K562 (cell line): ENCODE results near the gene TMEM132E.

Source experiments
- EGR1 ChIP-seq: fragments of 450-650 bp; conservative IDR thresholded peaks from 2 replicates; pipeline ENCODE4 v1.6.1; 2017; ENCODE audit warnings: mild to moderate bottlenecking
- HNRNPH1 ChIP-seq: fragments of 200-400 bp; formaldehyde crosslinking; optimal IDR thresholded peaks from 2 replicates; pipeline ENCODE3; 2017; ENCODE audit warnings: low read depth, mild to moderate bottlenecking, low read length, moderate library complexity
- NR3C1 ChIP-seq: sonication (generic); formaldehyde crosslinking; IDR thresholded peaks from 2 replicates; pipeline ENCODE4 v1.8.1; 2022; ENCODE audit warnings: missing genetic modification reagents
- POLR2G ChIP-seq: fragments of 200-400 bp; formaldehyde crosslinking; IDR thresholded peaks from 2 replicates; pipeline ENCODE4 v1.6.1; 2017; ENCODE audit warnings: low read depth, mild to moderate bottlenecking, antibody characterized with exemption, low read length, moderate library complexity
- TBP ChIP-seq: optimal IDR thresholded peaks from 2 replicates; pipeline ENCODE3; 2011; ENCODE audit warnings: low read depth, low read length, improper control_type of control experiment
- TF ChIP-seq, protein P1 (sequence below): sonication (generic); formaldehyde crosslinking; IDR thresholded peaks from 2 replicates; pipeline ENCODE4 v1.8.1; 2023; ENCODE audit warnings: missing genetic modification reagents, mild to moderate bottlenecking, borderline replicate concordance
- TF ChIP-seq, protein P2 (sequence below): fragments of 450-650 bp; IDR thresholded peaks from 2 replicates; pipeline ENCODE4 v1.6.1; 2018; ENCODE audit not compliant: partially characterized antibody
- TF ChIP-seq, protein P3 (sequence below), 3 experiments: IDR thresholded peaks in 2 of 3; conservative IDR thresholded peaks in 1 of 3; 2 replicates each; pipeline ENCODE4 v1.5.1; 2011 to 2012; ENCODE audit warnings: low read length in 3 of 3, mild to moderate bottlenecking in 3 of 3, control low read depth in 2 of 3, improper control_type of control experiment in 1 of 3, inconsistent platforms in 1 of 3, low read depth in 1 of 3, mixed read lengths in 1 of 3, moderate library complexity in 1 of 3; ENCODE audit not compliant: insufficient read depth in 2 of 3

DNA sequence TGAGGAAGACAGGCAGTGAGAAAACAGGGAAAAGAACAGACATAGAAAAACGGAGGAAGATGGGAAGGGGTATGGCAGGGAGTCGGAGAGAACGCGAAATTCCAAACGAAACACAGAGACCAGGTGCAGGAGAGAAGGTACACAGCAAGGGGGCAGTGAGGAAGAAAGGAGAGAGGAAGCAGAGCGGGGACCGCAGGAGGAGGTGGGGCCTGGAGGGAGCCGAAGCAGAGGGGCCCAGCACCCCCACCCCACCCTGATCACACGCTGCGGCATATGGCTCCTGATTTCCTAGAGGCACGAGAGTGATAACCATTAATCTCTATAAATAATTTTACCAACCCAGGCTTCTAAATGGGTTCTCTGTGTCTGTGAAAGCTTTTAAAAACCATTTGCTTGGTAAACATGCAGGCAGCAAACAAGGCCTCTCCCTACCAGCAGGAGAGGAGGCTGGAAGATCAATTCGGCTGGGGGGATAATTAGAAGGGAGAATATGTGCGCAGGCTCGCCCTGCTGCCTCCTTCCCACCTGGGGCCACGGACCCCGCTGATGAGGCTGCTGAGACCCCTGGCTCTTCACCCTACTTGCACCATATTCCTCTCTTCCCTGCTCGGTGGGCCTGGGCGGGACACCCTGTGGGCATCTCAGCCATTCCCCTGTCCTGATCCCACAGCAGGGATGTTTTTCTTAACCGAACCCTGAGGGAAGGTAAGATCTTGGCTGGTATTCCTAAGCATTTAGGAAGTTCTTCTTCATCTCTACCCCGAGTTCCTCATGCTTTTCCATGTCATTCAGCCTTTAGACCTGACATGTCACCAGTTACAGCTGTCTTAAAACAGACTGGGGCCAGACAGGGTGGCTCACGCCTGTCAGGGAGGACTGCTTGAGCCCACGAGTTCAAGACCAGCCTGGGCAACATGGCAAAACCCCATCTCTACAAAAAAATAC, 86.7 kb downstream of the TMEM132E start:
- no peak for TF ChIP-seq NR3C1 (CRISPR knock-in tag)
- no peak for TF ChIP-seq POLR2G
- TF ChIP-seq, protein P1, sequence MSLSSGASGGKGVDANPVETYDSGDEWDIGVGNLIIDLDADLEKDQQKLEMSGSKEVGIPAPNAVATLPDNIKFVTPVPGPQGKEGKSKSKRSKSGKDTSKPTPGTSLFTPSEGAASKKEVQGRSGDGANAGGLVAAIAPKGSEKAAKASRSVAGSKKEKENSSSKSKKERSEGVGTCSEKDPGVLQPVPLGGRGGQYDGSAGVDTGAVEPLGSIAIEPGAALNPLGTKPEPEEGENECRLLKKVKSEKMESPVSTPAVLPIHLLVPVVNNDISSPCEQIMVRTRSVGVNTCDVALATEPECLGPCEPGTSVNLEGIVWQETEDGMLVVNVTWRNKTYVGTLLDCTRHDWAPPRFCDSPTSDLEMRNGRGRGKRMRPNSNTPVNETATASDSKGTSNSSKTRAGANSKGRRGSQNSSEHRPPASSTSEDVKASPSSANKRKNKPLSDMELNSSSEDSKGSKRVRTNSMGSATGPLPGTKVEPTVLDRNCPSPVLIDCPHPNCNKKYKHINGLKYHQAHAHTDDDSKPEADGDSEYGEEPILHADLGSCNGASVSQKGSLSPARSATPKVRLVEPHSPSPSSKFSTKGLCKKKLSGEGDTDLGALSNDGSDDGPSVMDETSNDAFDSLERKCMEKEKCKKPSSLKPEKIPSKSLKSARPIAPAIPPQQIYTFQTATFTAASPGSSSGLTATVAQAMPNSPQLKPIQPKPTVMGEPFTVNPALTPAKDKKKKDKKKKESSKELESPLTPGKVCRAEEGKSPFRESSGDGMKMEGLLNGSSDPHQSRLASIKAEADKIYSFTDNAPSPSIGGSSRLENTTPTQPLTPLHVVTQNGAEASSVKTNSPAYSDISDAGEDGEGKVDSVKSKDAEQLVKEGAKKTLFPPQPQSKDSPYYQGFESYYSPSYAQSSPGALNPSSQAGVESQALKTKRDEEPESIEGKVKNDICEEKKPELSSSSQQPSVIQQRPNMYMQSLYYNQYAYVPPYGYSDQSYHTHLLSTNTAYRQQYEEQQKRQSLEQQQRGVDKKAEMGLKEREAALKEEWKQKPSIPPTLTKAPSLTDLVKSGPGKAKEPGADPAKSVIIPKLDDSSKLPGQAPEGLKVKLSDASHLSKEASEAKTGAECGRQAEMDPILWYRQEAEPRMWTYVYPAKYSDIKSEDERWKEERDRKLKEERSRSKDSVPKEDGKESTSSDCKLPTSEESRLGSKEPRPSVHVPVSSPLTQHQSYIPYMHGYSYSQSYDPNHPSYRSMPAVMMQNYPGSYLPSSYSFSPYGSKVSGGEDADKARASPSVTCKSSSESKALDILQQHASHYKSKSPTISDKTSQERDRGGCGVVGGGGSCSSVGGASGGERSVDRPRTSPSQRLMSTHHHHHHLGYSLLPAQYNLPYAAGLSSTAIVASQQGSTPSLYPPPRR (CRISPR knock-in tag) = no peak
- TF ChIP-seq, protein P2, sequence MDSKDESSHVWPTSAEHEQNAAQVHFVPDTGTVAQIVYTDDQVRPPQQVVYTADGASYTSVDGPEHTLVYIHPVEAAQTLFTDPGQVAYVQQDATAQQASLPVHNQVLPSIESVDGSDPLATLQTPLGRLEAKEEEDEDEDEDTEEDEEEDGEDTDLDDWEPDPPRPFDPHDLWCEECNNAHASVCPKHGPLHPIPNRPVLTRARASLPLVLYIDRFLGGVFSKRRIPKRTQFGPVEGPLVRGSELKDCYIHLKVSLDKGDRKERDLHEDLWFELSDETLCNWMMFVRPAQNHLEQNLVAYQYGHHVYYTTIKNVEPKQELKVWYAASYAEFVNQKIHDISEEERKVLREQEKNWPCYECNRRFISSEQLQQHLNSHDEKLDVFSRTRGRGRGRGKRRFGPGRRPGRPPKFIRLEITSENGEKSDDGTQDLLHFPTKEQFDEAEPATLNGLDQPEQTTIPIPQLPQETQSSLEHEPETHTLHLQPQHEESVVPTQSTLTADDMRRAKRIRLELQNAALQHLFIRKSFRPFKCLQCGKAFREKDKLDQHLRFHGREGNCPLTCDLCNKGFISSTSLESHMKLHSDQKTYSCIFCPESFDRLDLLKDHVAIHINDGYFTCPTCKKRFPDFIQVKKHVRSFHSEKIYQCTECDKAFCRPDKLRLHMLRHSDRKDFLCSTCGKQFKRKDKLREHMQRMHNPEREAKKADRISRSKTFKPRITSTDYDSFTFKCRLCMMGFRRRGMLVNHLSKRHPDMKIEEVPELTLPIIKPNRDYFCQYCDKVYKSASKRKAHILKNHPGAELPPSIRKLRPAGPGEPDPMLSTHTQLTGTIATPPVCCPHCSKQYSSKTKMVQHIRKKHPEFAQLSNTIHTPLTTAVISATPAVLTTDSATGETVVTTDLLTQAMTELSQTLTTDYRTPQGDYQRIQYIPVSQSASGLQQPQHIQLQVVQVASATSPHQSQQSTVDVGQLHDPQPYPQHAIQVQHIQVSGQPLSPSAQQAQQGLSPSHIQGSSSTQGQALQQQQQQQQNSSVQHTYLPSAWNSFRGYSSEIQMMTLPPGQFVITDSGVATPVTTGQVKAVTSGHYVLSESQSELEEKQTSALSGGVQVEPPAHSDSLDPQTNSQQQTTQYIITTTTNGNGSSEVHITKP = no peak
- TF ChIP-seq, protein P3, sequence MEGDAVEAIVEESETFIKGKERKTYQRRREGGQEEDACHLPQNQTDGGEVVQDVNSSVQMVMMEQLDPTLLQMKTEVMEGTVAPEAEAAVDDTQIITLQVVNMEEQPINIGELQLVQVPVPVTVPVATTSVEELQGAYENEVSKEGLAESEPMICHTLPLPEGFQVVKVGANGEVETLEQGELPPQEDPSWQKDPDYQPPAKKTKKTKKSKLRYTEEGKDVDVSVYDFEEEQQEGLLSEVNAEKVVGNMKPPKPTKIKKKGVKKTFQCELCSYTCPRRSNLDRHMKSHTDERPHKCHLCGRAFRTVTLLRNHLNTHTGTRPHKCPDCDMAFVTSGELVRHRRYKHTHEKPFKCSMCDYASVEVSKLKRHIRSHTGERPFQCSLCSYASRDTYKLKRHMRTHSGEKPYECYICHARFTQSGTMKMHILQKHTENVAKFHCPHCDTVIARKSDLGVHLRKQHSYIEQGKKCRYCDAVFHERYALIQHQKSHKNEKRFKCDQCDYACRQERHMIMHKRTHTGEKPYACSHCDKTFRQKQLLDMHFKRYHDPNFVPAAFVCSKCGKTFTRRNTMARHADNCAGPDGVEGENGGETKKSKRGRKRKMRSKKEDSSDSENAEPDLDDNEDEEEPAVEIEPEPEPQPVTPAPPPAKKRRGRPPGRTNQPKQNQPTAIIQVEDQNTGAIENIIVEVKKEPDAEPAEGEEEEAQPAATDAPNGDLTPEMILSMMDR (IDR thresholded peaks at IDR 0.05 in 2 of 3, conservative IDR thresholded peaks at IDR 0.05 in 1 of 3; ENCODE audit: insufficient read depth in 2 of 3, low read depth in 1 of 3, low read length in 3 of 3) = no peak
- TF ChIP-seq TBP = no peak
- TF ChIP-seq EGR1 = no peak
- TF ChIP-seq HNRNPH1 = no peak
